ENCODE data around the gene LYL1.

The LYL1 gene

GRCh38 chr19:13138171-13138915 lies 35.7 kb upstream of the LYL1 start:
- Histone ChIP-seq H3K4me3 (ENCODE audit: low read depth in 1 of 2, low read length in 2 of 2) (no peak overlapping the region), H3K9ac (ENCODE audit: low read length) (no peak overlapping the region), H3K27ac (ENCODE audit: low read depth, low read length) (no peak overlapping the region), H3K4me1 (ENCODE audit: insufficient read depth, low read length) (peaks cover 16% of the 10 kb centered on the region), H3K9me3 (ENCODE audit: low read length) (no peaks in the 10 kb centered on the region), H3K27me3 (ENCODE audit: control insufficient read depth in 1 of 2, insufficient read depth in 2 of 2, low read length in 2 of 2) (no peaks in the 10 kb centered on the region), H3K36me3 (ENCODE audit: insufficient read depth, low read length) (peaks cover 27% of the 10 kb centered on the region)

- Histone ChIP-seq H3K36me3 (ENCODE audit: insufficient read depth, low read length) (peaks cover 27% of the 10 kb centered on the region), H3K9me3 (ENCODE audit: low read length) (no peaks in the 10 kb centered on the region), H3K9ac (ENCODE audit: low read length) (no peak overlapping the region), H3K27ac (ENCODE audit: low read depth, low read length) (no peak overlapping the region), H3K4me1 (ENCODE audit: insufficient read depth, low read length) (peaks cover 16% of the 10 kb centered on the region), H3K4me3 (ENCODE audit: low read depth in 1 of 2, low read length in 2 of 2) (no peak overlapping the region), H3K27me3 (ENCODE audit: control insufficient read depth in 1 of 2, insufficient read depth in 2 of 2, low read length in 2 of 2) (no peaks in the 10 kb centered on the region)
Observed at GRCh38 chr19:13137290-13137794, 34.7 kb upstream of the LYL1 start.

GRCh38 chr19:13135068-13136062 lies 32.7 kb upstream of the LYL1 start:
- Histone ChIP-seq H3K36me3 (ENCODE audit: insufficient read depth, low read length) (peaks cover 27% of the 10 kb centered on the region), H3K4me1 (ENCODE audit: insufficient read depth, low read length) (peaks cover 16% of the 10 kb centered on the region), H3K27me3 (ENCODE audit: control insufficient read depth in 1 of 2, insufficient read depth in 2 of 2, low read length in 2 of 2) (no peaks in the 10 kb centered on the region), H3K4me3 (ENCODE audit: low read depth in 1 of 2, low read length in 2 of 2) (no peak overlapping the region), H3K9me3 (ENCODE audit: low read length) (no peaks in the 10 kb centered on the region), H3K9ac (ENCODE audit: low read length) (no peak overlapping the region), H3K27ac (ENCODE audit: low read depth, low read length) (no peak overlapping the region)

- Histone ChIP-seq H3K9me3 (ENCODE audit: low read length) (no peaks in the 10 kb centered on the region), H3K4me3 (ENCODE audit: low read depth in 1 of 2, low read length in 2 of 2) (no peak overlapping the region), H3K9ac (ENCODE audit: low read length) (no peak overlapping the region), H3K4me1 (ENCODE audit: insufficient read depth, low read length) (peaks cover 16% of the 10 kb centered on the region), H3K36me3 (ENCODE audit: insufficient read depth, low read length) (peaks cover 27% of the 10 kb centered on the region), H3K27me3 (ENCODE audit: control insufficient read depth in 1 of 2, insufficient read depth in 2 of 2, low read length in 2 of 2) (no peaks in the 10 kb centered on the region), H3K27ac (ENCODE audit: low read depth, low read length) (no peak overlapping the region)
Observed at GRCh38 chr19:13134626-13135025, 32.0 kb upstream of the LYL1 start.

GRCh38 chr19:13133241-13133870 lies 30.7 kb upstream of the LYL1 start:
- Histone ChIP-seq H3K4me3 (ENCODE audit: low read depth in 1 of 2, low read length in 2 of 2) (no peak overlapping the region), H3K9me3 (ENCODE audit: low read length) (no peaks in the 10 kb centered on the region), H3K36me3 (ENCODE audit: insufficient read depth, low read length) (peaks cover 24% of the 10 kb centered on the region), H3K9ac (ENCODE audit: low read length) (no peak overlapping the region), H3K4me1 (ENCODE audit: insufficient read depth, low read length) (peaks cover 16% of the 10 kb centered on the region), H3K27me3 (ENCODE audit: control insufficient read depth in 1 of 2, insufficient read depth in 2 of 2, low read length in 2 of 2) (no peaks in the 10 kb centered on the region), H3K27ac (ENCODE audit: low read depth, low read length) (no peak overlapping the region)

GRCh38 chr19:13132471-13133180 lies 30.0 kb upstream of the LYL1 start:
- H3K27ac ChIP-seq (ENCODE audit: low read depth, low read length) = no peak overlapping the region
- H3K4me1 ChIP-seq (ENCODE audit: insufficient read depth, low read length) = peaks cover 16% of the 10 kb centered on the region
- no peaks in the 10 kb centered on the region for H3K9me3 ChIP-seq (ENCODE audit: low read length)
- H3K27me3 ChIP-seq (ENCODE audit: control insufficient read depth in 1 of 2, insufficient read depth in 2 of 2, low read length in 2 of 2) = no peaks in the 10 kb centered on the region
- H3K9ac ChIP-seq (ENCODE audit: low read length) = no peak overlapping the region
- H3K36me3 ChIP-seq (ENCODE audit: insufficient read depth, low read length) = peaks cover 17% of the 10 kb centered on the region
- H3K4me3 ChIP-seq (ENCODE audit: low read depth in 1 of 2, low read length in 2 of 2) = no peak overlapping the region

GRCh38 chr19:13130886-13131490 lies 28.3 kb upstream of the LYL1 start:
- no peak overlapping the region for H3K4me3 ChIP-seq (ENCODE audit: low read depth in 1 of 2, low read length in 2 of 2)

GRCh38 chr19:13129384-13129783 lies 26.7 kb upstream of the LYL1 start:
- no peaks in the 10 kb centered on the region for H3K27me3 ChIP-seq (ENCODE audit: control insufficient read depth in 1 of 2, insufficient read depth in 2 of 2, low read length in 2 of 2)
- no peak overlapping the region for H3K9ac ChIP-seq (ENCODE audit: low read length)

More at GRCh38 chr19:13130886-13131490, 28.3 kb upstream of the LYL1 start:
- Histone ChIP-seq H3K36me3 (ENCODE audit: insufficient read depth, low read length) (peaks cover 3% of the 10 kb centered on the region), H3K27me3 (ENCODE audit: control insufficient read depth in 1 of 2, insufficient read depth in 2 of 2, low read length in 2 of 2) (no peaks in the 10 kb centered on the region), H3K27ac (ENCODE audit: low read depth, low read length) (no peak overlapping the region), H3K9me3 (ENCODE audit: low read length) (no peaks in the 10 kb centered on the region), H3K9ac (ENCODE audit: low read length) (no peak overlapping the region), H3K4me1 (ENCODE audit: insufficient read depth, low read length) (peaks cover 16% of the 10 kb centered on the region)

GRCh38 chr19:13128583-13128982 lies 25.9 kb upstream of the LYL1 start:
- Histone ChIP-seq H3K36me3 (ENCODE audit: insufficient read depth, low read length) (no peaks in the 10 kb centered on the region), H3K4me1 (ENCODE audit: insufficient read depth, low read length) (peaks cover 3% of the 10 kb centered on the region), H3K9ac (ENCODE audit: low read length) (no peak overlapping the region), H3K9me3 (ENCODE audit: low read length) (no peaks in the 10 kb centered on the region), H3K27me3 (ENCODE audit: control insufficient read depth in 1 of 2, insufficient read depth in 2 of 2, low read length in 2 of 2) (no peaks in the 10 kb centered on the region), H3K27ac (ENCODE audit: low read depth, low read length) (no peak overlapping the region), H3K4me3 (ENCODE audit: low read depth in 1 of 2, low read length in 2 of 2) (no peak overlapping the region)

More at GRCh38 chr19:13129384-13129783, 26.7 kb upstream of the LYL1 start:
- H3K27ac ChIP-seq (ENCODE audit: low read depth, low read length) = no peak overlapping the region
- H3K4me3 ChIP-seq (ENCODE audit: low read depth in 1 of 2, low read length in 2 of 2) = no peak overlapping the region
- H3K9me3 ChIP-seq (ENCODE audit: low read length) = no peaks in the 10 kb centered on the region
- no peaks in the 10 kb centered on the region for H3K36me3 ChIP-seq (ENCODE audit: insufficient read depth, low read length)
- peaks cover 8% of the 10 kb centered on the region for H3K4me1 ChIP-seq (ENCODE audit: insufficient read depth, low read length)

GRCh38 chr19:13127811-13128575 lies 25.3 kb upstream of the LYL1 start:
- H3K9me3 ChIP-seq (ENCODE audit: low read length) = no peaks in the 10 kb centered on the region
- H3K27ac ChIP-seq (ENCODE audit: low read depth, low read length) = no peak overlapping the region

More at GRCh38 chr19:13127811-13128575, 25.3 kb upstream of the LYL1 start:
- Histone ChIP-seq H3K36me3 (ENCODE audit: insufficient read depth, low read length) (no peaks in the 10 kb centered on the region), H3K4me1 (ENCODE audit: insufficient read depth, low read length) (no peaks in the 10 kb centered on the region), H3K27me3 (ENCODE audit: control insufficient read depth in 1 of 2, insufficient read depth in 2 of 2, low read length in 2 of 2) (no peaks in the 10 kb centered on the region), H3K4me3 (ENCODE audit: low read depth in 1 of 2, low read length in 2 of 2) (no peak overlapping the region), H3K9ac (ENCODE audit: low read length) (no peak overlapping the region)

All from muscle layer of colon (tissue), 2 donors.